OCI-LY7 (cell line): ENCODE data around the gene RCVRN.

Experiments
- EZH2phosphoT487 ChIP-seq: fragments of 200-600 bp; sonication (generic); IDR thresholded peaks from 2 replicates; pipeline ENCODE4 v1.6.1; 2018; ENCODE audit warnings: low read depth, borderline replicate concordance, mild to moderate bottlenecking, mixed run types, antibody characterized with exemption, low read length, moderate library complexity, mixed read lengths
- TF ChIP-seq, protein P1 (sequence below): fragments of 200-600 bp; sonication (generic); conservative IDR thresholded peaks from 2 replicates; pipeline ENCODE4 v1.5.1; 2014; ENCODE audit warnings: mild to moderate bottlenecking, antibody characterized with exemption, low read length, moderate library complexity, mixed read lengths

DNA sequence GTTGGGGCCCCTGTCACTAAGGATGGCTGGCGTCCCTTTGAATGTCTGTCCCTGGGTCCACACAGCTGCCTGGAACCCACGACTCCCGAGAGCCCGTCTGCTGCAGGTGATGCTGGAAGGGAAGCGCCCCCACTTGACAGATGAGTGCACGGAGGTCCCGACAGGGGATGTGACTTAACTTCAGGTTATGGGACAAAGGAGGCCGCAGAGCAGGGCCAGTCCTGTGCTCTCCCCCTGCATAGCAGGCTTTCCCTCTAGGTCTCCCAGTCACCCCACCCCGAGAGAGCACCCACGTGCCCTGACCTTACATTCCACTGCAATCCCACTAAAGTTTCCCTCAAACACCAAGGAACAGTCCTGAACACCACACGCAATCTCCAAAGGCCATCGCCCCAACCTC lies 6.0 kb upstream of the RCVRN start:
- TF ChIP-seq, protein P1, sequence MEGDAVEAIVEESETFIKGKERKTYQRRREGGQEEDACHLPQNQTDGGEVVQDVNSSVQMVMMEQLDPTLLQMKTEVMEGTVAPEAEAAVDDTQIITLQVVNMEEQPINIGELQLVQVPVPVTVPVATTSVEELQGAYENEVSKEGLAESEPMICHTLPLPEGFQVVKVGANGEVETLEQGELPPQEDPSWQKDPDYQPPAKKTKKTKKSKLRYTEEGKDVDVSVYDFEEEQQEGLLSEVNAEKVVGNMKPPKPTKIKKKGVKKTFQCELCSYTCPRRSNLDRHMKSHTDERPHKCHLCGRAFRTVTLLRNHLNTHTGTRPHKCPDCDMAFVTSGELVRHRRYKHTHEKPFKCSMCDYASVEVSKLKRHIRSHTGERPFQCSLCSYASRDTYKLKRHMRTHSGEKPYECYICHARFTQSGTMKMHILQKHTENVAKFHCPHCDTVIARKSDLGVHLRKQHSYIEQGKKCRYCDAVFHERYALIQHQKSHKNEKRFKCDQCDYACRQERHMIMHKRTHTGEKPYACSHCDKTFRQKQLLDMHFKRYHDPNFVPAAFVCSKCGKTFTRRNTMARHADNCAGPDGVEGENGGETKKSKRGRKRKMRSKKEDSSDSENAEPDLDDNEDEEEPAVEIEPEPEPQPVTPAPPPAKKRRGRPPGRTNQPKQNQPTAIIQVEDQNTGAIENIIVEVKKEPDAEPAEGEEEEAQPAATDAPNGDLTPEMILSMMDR: no peak
- TF ChIP-seq EZH2phosphoT487: no peak
